ENCODE data around the gene ADGRB2.

DNA sequence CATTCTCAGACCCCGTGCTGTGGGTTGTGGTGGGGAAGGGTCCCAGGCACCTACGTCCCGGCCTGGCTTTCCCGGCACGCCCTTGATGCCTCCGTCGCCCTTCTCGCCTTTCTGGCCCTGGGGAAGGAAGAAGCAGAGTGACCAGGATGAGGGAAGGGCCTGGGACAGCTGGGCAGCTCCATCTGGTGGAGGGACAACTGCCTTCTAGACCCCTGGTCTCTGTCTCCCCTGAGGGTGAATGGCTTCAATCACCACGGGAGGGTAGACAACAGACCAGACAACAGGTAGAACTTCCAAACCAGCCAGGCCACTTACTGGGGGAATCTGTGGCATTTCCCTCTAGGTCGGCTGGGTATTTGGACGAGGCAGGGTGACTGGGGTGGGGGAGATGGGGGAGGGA, 72.2 kb downstream of the ADGRB2 start:
- TF ChIP-seq, protein P1, sequence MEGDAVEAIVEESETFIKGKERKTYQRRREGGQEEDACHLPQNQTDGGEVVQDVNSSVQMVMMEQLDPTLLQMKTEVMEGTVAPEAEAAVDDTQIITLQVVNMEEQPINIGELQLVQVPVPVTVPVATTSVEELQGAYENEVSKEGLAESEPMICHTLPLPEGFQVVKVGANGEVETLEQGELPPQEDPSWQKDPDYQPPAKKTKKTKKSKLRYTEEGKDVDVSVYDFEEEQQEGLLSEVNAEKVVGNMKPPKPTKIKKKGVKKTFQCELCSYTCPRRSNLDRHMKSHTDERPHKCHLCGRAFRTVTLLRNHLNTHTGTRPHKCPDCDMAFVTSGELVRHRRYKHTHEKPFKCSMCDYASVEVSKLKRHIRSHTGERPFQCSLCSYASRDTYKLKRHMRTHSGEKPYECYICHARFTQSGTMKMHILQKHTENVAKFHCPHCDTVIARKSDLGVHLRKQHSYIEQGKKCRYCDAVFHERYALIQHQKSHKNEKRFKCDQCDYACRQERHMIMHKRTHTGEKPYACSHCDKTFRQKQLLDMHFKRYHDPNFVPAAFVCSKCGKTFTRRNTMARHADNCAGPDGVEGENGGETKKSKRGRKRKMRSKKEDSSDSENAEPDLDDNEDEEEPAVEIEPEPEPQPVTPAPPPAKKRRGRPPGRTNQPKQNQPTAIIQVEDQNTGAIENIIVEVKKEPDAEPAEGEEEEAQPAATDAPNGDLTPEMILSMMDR (IDR thresholded peaks at IDR 0.05), result no peak
- no peak for TF ChIP-seq POLR2A (IDR thresholded peaks at IDR 0.05)
